IPS-NIHi11 (cell line): ENCODE results near the gene FAM47B.

Experiments
- DNase-seq: peaks from one replicate; pipeline ENCODE4 v3.0.0; 2012; ENCODE audit warnings: mixed read lengths, low spot score

Gene FAM47B

DNA sequence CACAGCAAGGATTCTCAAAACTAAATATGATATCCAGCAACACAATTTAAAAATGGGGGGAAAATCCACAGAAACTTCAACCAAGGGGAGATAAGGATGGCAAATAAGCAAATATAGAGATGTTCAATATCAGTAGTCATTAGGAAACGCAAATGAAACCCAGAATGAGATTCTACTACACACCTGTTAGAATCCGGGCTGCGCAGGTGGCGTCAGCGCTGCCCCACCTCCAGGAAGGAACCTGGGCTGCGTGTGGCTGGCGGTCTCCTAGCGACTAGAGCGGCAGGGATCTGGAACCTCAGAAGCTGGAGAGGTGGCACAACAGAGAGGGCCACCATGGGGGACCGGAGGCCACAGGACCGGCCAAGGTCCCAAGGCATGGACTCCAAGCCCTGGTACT is at the start of gene FAM47B:
Gene FAM47B, plus strand, starts transcription at position 301 of the 400 bp plus-strand sequence. Its CDS starts 36 bp downstream, at position 337.
- DNase-seq: no peak

DNA sequence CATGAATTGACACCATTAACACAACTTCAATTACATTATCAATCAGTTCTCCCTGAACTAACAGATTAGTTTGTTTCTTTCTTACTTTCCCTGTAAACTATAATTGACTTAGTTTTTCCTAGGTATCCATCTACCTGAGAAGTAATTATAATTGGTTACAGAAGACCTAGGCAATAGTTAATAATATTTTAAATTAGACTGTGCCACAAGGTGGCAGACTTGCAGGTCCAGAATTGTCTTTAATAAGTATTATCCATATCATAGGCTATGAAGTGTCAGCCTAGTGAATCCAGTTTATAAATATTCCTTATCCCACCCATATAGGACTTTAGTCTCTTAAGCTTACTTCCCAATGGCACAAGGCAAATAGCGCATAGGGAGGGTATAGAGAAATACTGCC is 48.9 kb upstream of the FAM47B start:
- no peak for DNase-seq

DNA sequence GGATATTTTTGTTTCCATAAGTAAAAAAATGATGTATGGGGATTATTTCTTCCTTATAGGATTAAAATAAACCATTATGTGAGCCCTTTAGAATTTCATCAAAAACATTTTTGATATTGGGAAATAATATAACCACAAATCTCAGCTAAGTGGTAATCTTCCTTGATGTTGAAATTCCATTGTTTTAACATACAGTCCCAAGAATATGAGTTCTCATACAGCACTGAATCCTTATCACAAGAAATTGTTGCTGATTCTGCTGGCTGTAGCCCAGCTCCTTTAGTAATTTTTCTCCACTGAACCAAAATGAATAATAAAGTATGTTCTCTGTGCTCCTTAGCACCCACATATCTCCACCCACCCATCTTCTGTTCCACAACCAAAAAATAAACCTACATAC is 41.9 kb upstream of the FAM47B start:
- DNase-seq: no peak

DNA sequence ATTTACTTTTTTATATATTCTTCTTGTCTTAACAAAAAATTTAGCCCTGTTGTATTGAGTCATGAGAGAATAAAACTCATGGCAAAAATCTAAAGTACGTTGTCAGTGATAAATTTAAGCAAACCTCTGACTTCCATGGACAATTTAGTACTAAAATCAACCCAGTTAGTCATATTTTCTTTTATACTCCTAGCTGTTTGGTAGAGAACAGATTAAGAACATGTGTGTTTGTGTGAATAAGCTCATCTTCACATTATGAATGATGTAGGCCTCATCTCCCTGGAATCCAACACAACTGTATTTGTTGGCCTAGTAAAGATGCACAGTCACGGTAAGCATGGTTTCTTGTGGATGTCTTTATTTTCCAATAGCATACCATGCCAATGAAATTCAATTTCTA is 40.8 kb upstream of the FAM47B start:
- no peak for DNase-seq

DNA sequence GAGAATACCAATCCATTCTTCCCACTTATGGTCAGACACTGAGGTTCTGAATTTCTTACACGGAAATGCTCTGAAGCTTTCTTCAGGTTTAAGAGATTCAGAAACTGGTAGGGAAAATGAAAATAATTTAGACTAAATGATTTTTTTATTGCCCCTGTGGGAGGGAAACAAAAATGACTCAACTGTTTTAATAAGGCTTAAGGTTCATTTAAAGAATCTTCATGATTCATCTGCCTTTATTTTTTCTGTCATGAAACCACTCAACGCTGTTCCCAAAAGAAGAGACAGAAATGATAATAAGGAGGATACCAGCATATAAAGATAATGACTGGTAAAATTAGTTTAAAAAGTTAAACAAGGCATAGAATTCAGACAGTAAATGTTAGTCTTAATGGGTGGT is 39.3 kb upstream of the FAM47B start:
- DNase-seq: no peak

DNA sequence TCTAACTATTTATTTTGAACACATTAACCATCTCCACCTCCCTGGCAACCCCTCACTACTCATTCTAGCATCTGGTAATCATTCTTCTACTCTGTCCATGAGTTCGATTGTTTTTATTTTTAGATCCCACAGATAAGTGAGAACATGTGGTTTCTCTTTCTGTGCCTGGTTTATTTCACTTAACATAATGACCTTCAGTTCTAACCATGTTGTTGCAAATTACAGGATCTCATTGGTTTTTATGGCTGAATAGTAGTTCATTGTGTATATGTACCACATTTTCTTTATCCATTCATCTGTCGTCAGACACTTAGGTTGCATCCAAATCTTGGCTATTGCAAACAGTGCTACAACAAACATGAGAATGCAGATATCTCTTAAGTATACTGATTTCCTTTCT is 33.4 kb upstream of the FAM47B start:
- no peak for DNase-seq

DNA sequence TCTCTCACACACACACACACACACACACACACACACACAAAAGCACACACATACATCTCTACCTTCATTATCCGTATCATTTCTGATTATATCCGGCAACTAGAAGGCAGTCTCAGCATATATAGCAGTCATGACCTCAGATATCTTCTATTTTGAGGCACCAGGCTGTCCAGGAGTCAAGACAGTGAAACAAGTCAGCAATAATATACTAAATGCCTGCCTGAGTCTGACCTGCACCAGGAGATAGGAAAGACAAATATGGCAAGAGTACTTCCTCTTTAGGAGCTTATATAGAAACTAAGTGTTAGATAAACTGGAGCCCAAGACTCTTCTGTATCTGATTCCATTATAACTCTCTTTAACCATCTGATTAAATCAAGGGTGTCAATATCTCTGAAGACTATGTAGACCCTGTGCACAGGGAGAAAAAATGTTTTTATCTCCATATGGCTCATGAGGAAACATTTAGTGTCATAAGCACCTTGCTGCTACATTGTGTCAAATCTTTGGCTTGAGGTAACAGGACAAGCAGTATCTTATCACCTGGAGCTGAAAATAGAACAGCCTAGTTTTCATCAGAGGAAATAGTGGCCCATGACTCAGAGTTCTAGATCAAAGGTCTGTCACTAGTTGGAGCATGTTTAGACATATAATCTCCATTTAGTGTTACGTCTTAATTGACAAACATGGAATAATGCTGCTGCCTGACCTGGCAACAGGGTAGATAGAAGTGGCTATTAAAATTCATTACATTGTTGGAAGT is 27.0 kb upstream of the FAM47B start:
- no peak for DNase-seq

DNA sequence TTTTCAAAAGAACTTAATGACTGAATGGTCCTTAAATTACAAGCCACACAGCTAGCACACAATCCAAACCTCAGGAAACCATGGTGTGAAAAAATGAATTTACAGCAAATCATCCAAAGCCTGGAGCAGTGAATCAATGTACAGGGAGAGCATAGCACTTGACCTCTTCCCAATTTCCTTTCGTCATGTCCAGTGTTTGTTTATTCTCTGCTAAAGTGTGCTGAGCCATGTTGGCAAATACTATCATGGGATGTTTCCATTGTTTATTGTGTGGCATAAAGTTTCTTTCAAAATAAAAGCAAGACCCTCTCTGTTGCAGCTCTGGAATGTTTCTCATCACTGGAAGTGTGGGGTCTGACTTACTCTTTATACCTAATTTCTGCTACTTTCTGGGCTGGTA is 25.4 kb upstream of the FAM47B start:
- no peak for DNase-seq

DNA sequence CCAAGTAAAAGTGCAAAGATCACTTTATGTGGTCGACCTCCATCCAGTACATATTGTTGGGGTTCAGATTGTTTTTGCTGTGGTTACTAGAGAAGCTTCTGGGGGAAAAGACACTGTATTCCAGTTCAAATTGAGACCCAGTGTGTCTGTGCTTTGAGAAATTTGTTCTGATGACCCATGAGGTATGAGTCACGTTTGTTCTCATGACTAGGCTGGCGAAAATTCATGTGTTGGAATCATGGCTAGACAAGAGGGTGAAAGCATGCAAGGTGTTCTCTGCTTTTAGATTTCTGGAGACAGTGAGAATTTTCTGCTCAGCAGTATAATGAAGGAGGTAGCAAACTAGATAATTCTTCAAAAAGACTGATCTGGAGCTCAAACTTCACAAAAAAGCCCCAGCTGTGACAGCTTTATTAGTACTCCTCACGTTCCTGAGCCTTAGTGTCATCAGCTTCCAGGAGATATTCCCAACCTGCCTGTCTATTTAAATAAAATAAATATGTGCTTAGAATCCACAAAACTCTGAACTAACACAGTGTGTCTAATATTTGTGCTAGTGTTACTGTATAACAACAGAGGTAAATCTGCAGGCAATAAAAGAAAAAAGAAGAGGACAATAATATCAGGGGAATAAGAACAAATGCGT is 24.4 kb upstream of the FAM47B start:
- DNase-seq: no peak

DNA sequence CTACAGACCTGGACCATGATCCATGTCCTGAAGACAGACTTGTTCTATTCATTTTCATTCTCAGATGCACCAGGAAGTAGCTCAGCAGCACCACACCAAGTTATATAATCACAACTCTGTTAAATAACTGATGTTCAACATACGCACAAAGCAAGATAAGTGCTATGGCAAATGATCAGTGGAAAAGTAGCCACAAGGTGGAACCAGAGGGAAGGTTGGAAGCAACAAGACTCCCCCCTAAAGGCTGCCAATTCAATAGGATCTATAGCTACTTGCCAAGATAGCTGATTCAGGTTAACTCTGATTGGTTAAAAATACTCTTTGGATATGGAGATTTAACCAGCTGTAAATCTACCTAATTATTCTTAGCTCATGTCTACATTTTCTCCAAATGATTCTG is 23.7 kb upstream of the FAM47B start:
- peak; percentile 63 for DNase-seq

DNA sequence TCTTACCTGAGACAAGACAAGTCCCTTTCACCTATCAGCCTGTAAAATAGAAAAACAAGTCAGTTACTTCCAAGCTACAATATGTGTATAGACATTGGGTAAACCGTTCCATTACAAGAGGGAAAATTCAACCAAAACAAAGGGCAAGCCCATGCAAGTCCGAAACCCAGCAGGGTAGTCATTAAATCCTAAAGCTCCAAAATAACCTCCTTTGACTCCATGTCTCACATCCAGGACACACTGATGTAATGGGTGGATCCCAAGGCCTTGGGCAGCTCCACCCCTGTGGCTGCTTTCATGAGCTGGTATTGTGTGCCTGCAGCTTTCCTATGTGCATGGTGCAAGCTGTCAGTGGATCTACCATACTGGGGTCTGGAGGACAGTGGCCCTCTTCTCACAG is 14.7 kb upstream of the FAM47B start:
- DNase-seq: no peak

DNA sequence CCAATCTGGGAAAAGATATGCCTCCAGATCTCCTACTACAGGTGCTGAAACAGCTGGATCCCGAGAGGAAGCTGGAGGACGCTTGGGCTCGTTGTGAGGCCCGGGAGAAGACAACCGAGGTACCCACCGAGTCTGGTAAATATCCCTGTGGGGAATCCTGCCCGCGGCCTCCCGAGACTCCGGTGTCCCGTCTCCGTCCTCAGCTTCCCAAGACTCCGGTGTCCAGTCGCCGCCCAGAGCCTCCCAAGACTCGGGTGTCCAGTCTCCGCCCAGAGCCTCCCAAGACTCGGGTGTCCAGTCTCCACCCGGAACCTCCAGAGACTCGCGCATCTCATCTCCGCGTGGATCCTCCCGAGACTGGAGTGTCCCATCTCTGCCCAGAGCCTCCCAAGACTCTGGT is 639 bp downstream of the FAM47B start:
- no peak for DNase-seq

DNA sequence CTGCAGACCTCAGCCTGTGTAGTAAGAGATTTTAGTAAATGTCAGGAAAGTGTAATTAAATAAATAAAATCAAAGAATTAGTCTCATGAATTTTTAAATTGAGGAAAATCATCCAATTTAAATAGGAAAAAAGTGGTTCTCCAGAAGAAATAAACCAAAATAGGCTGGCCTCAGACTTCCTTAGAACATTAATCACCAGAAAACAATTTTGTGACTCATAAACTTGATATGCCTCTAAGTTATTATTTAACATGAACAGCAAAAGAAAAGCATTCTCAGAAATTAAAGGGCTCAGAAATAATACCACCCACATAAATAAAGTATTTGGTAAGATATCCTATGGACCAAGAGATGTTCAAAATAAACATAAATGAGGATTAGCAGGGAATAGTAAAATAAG is 14.3 kb downstream of the FAM47B start:
- DNase-seq: no peak

DNA sequence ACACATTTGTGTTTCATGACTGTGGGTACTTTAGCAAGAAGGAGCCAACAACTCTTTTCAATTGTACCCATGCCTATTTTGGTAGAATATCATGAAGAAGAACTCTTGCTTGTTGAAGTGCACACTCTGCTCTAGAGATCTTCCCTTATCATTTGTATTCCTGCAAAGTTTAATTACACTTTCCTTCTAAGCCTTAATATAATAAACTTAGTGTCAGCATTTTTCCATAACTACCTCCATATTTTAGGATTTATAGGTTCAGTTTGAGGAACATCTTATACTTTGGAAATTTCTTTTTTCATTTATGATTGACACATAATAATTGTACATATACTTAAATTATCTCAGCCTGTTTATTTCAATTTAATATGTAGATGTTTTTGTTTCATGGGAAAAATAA is 19.1 kb downstream of the FAM47B start:
- no peak for DNase-seq

DNA sequence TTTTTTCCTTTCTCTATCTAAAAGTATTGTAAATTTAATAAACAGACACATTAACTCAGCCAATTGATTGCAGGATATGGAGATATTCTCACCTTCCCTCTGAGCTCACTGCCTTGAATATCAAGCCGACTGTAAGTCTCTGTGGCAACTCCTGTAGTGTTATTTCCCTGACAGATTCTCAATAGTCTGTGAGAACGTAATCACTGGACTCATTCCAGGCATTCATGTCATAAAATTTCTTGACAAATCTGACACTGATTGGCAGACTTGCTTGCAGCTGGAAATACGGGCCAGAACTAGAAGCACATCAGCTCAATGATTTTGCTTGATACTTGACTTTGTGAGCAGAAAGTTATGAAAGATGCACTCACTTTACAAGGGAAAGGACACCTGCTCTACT is 29.6 kb downstream of the FAM47B start:
- DNase-seq: no peak

DNA sequence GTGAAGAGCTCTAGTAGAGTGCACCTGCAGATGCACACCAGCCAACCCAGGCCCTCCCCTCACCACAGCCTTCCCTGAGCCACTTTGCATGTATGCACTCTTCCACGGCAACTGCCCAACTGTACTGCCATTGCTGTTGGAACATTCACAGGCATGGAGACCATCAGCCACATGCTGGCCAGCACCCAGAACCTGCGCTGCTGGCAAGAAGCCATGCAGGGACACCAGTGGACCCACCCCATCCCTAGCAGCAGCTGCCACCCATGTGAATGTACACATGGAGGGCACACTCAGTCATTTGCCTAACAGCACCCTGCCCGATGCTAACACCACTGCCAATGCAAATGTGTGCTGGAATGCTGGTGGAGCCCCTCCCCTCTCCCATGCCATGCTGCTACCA is 35.6 kb downstream of the FAM47B start:
- DNase-seq: no peak

DNA sequence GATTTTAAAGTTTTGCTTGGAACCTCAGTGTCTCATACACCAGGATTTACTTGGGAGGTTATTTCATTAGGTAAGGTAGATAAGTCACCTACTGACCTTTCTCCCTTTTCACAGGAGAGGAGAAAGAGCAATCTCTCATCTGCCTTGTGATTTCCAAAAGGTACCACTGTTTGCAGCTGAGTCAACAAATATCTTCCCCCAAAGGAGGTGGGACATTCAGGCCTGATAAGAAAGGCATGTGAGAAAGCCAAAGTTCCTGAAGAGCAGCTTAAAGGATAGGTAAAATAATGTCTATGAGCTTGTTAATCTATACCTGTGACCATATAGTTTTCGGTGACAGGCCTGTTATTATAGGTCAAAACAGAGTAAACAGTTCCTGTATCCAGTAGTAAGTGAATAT is 45.0 kb downstream of the FAM47B start:
- no peak for DNase-seq
